DMS79 (cell line): Measurements from ENCODE around the gene UBN1.
A peak's percentile ranks its signal among the peaks of the same experiment; 100 is the strongest.

ENCODE experiments used
- DNase-seq: peaks from one replicate; lab custom pipeline; 2025; lab: John Stamatoyannopoulos, UW

UBN1 gene

DNA sequence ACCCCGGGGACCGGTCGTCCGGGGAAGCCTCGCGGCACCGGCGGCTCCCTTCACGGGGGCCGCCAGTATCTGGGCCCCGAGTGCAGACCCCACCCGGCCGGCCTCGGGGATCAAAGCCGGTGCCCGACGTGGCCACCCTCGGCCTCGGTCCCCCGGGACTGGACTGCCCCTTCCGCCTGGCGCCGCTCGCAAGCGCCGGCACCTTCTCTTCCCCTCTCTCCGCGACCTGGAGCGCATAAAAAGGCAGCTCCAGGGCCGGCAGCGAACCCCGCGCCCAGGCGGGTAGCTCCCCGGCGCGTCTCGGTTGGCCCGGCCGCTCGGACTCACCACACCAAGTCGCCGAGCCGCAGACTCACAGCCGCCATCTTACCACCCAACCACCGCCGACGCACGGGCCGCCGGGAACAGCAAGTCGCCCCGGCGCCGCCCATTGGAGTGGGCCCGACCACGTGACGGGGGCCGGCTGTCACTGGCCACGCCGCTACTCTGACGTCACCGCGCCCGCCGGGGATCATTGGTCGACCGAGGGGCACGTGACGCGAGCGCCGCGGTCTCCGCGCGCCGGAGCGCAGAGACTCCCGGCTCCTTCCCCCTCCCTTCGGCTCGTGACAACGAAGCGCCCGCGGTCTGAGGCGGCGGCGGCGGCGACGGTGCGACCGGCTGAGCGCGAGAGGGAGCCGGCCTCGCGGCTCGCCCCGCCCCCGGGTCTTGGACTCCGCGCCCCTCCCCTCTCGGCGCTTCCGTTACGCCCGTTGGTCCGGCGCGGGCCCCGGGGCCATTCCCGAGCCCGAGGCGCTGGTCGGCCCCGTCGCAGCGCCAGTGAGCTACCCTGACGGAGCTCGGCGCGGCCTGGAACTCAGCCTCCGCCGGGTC is at the start of gene UBN1, which contains the start of gene GLYR1:
Gene UBN1 (plus strand): TSS at position 581 of the 873 bp plus-strand sequence. CDS start 5,437 bp downstream, outside the sequence.
Gene GLYR1 (minus strand): TSS at position 388 of the 873 bp plus-strand sequence. CDS start 23 bp downstream, at position 365.
- DNase-seq: peak; percentile 92

DNA sequence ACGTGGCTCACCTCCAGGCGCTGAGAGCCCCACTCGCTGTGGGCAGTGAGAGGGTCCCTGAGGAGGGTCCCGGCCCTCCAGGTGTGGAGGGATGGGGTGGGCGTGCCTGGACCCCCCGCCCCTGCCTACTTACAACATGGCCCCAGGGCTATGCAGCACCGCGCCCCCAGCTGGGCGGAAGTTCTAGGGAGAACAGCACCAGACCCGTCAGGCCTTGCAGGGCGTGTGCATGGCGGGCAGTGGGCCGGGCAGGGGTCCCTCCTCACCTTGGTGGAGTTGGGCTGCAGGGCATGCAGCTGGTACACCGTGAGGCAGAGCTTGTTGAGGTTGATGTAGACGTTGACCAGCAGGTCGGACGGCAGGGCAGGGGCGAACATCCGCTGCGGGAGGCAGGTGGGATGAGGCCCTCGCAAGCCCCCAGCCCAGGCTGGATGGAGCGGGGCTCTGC is 49.5 kb upstream of the UBN1 start:
- no peak for DNase-seq

- DNase-seq: no peak
These were observed 48.8 kb upstream of the UBN1 start for GRCh38 chr16:4798456-4798855.

GRCh38 chr16:4799171-4799855 is 48.0 kb upstream of the UBN1 start:
- DNase-seq: no peak

DNA sequence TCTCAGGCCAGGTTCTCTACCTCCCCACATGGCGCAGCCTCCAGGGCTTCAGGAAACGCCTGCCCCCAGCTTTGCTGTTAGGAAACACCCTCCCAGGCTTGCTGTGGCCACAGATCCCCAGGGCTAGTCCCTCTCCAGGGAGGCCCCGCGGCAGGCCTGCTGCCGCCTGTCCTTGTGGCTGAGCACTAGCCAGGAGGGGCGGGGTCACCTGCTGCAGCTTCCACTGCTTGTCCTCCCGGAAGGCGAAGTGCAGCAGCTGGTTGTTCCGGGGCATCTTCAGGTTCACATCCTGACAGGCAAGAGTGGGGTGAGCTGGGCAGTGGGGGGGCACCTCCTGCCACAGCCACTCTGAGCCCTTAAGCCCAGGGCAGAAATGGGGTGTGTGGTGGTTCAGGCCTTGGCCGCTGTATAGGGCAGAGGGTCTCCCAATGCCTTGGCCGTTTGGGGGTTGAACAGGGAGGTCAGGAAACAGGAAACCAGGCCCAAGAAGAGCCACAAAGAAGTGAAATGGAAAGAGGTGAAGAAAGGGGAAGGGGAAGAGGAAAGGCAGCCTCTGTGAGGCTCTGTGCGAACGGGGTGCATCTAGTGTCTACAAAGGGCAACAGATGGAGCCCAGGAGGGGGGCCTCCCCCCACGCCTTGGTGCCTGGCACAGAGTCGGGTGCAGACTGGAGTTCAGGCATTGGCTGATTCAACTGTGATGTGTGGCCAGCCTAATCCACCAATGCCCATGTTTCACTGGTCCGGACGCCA is 46.8 kb upstream of the UBN1 start:
- peak; percentile 23 for DNase-seq

DNA sequence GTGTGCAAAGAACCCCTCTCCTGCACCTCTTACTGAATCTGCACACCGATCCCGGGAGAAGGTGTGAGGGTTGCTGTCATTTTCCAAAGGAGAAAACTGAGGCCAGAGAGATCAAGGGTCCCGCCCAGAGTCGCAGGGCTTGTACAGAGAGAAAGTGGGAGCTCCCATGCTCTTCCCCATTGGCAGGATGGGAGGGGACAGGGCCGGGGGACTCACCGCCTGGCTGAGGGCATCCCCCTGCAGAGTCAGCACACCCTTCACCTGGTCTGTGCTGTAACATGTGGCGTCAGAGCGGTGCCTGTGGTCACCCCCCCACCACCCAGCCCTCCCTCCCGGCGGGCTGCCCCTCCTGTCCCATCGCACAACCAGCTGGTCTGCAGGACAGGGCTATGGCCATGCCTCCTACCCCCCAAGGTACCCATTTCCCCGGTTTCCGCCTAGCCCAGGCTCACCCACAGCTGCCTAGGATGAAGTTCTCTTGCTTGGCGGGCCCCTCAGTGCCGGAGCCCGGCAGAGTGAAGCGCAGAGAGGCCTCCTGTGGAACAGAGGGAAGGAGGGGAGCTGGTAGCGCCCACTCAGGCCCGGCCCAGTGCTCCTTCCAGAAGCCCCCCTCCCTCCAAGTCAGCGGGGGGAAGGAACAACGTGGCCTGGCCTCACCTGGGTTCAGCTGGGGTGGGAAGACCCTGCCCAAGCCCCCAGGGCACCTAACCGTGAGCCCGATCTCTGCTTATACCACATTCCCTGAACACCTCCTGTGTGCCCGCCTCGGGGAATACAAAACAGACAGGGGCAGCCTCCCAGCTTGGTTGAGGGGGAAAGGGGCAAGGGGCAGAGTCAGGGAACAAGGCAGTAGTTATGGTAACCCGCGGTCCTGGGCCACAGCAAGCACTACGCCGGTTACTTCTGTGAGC is 46.0 kb upstream of the UBN1 start:
- DNase-seq: no peak

- peak; percentile 62 for DNase-seq
These were observed 45.2 kb upstream of the UBN1 start, which contains the start of gene ROGDI for GRCh38 chr16:4801962-4802658. Gene ROGDI (minus strand): TSS chr16:4802633. CDS start chr16:4802571, 62 bp downstream.

DNA sequence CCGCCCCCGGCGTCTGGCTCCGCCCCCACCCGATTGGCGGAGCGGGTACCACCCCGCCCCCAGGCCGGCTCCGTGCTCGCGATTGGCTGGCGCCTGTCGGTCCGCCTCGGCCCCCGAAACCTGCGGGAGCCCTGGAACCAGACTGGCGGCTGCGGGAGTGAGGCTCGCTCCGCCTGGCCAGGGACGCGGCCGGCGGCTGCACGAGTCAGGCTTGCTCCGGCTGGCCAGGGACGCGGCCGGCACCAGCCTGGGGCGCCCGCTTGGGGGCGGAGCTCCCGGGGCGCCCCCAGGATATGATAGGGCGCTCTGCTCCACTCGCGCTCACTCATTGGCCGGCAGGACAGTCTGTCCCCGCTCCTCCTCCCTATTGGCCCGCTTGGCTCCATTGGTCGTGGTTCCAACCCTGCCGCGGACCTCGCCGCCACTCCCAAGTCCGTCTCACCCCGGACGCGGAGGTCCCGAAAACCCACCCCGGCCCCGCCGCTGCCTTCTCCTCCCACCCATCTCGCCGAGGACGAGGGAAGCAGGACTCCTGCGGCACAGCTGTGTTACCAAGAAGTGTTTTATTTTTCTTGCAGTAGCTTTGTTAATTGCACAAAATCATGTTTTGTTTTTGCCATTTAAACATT is 44.5 kb upstream of the UBN1 start:
- DNase-seq: peak; percentile 82

DNA sequence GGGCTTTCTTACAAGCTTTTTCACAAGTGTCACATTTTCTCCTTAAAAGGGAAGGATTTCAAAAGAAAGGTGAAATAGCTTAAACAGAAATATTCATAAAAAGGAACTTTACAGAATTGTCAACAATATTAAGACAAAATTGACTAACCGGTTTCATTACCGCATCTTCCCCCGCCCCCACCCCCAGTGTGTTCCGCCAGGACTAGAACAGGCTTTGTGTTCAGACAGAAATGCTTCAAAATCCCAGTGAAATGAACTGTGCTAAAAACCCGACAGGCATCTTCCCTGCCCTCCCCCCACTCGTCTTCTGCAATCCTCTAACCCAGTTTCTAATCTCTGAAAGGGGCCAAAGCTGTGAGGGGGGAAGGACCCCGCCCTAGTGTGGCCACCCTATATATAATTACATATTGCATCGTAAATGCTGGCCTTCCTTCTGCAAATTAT is 43.9 kb upstream of the UBN1 start:
- no peak for DNase-seq

- DNase-seq: no peak
These were observed 43.2 kb upstream of the UBN1 start for GRCh38 chr16:4803898-4804762.

GRCh38 chr16:4805231-4805630 is 42.0 kb upstream of the UBN1 start:
- no peak for DNase-seq

DNA sequence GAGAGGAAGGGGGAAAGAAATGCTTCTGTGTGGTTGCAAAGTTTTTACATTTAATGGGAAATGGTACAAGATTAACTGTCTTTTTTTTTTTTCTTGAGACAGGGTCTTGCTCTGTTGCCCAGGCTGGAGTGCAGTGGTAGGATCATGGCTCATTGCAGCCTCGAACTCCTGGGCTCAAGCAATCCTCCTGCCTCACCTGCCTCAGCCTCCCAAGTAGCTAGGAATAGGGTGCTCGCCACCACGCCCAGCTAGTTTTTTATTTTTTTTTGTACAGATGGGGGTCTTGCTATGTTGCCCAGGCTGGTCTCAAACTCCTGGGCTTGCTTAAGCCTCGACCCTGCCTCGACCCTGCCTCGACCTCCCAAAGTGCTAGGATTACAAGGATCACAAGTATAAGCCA is 41.0 kb upstream of the UBN1 start:
- DNase-seq: no peak

DNA sequence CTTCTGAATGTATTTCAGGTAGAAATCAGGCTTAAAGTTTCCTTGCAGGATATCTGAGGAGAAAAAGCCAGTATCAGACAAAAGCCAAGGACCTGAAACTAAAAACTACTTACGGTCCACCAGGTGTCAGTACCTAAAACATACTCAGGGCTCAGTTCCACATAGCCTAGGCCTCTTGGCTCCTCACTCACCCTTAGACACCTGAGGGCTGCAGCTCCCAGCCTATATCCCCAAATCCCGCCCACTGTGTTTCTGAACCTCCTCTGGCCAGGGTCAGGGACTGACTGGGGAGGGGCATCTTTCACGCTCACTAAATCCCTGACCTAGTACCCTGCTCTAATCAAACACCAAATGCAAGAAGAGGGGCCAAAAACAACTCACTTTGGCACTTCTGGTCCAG is 36.0 kb upstream of the UBN1 start:
- DNase-seq: no peak

GRCh38 chr16:4811773-4812172 is 35.5 kb upstream of the UBN1 start:
- DNase-seq: no peak

GRCh38 chr16:4813251-4814003 is 33.9 kb upstream of the UBN1 start:
- no peak for DNase-seq

- no peak for DNase-seq
These were observed 33.2 kb upstream of the UBN1 start for GRCh38 chr16:4814046-4814445.

GRCh38 chr16:4814542-4815173 is 32.6 kb upstream of the UBN1 start:
- DNase-seq: no peak

- no peak for DNase-seq
These were observed 26.6 kb upstream of the UBN1 start for GRCh38 chr16:4820652-4821051.
